HUDEP-2 (cell line): Measurements from ENCODE around the gene MAPK8IP2.

Source experiments
- DNase-seq, 76 experiments: peaks; one replicate each; lab custom pipeline; 2025; ENCODE audit not compliant: unreplicated experiment in 76 of 76; lab: John Stamatoyannopoulos, UW

MAPK8IP2 gene

GRCh38 chr22:50574383-50574755 lies 26.2 kb upstream of the MAPK8IP2 start:
- no peak for DNase-seq

- no peak for DNase-seq
These were observed 25.1 kb upstream of the MAPK8IP2 start for GRCh38 chr22:50575426-50575941.

GRCh38 chr22:50576070-50576469 lies 24.5 kb upstream of the MAPK8IP2 start:
- peak in 17 of 76 experiments; percentile 2 to 44 (median 10) for DNase-seq

- no peak for DNase-seq
These were observed 23.5 kb upstream of the MAPK8IP2 start for GRCh38 chr22:50576806-50577696.

GRCh38 chr22:50577697-50577986 lies 23.0 kb upstream of the MAPK8IP2 start:
- DNase-seq, result no peak

GRCh38 chr22:50577987-50578775 lies 22.4 kb upstream of the MAPK8IP2 start, which contains the start of gene CPT1B:
CPT1B (minus strand) TSS chr22:50578427; CDS start chr22:50577915, 512 bp downstream.
- DNase-seq, result no peak

- no peak for DNase-seq
These were observed 21.8 kb upstream of the MAPK8IP2 start for GRCh38 chr22:50578776-50579310.

GRCh38 chr22:50579752-50580151 lies 20.8 kb upstream of the MAPK8IP2 start:
- no peak for DNase-seq

- DNase-seq, result no peak
These were observed 19.3 kb upstream of the MAPK8IP2 start for GRCh38 chr22:50581031-50581949.

- peak in 2 of 76 experiments; percentile 15 to 45 for DNase-seq
These were observed 18.6 kb upstream of the MAPK8IP2 start for GRCh38 chr22:50581950-50582492.

- DNase-seq, result peak; percentile 36 to 99 (median 96)
These were observed 17.9 kb upstream of the MAPK8IP2 start, which contains the start of gene CHKB for GRCh38 chr22:50582493-50583293. CHKB (minus strand) TSS chr22:50582849; CDS start chr22:50582781, 68 bp downstream.

GRCh38 chr22:50583294-50583861 lies 17.2 kb upstream of the MAPK8IP2 start:
- peak in 1 of 76 experiments; percentile 61 for DNase-seq

GRCh38 chr22:50584106-50585096 lies 16.2 kb upstream of the MAPK8IP2 start:
- no peak for DNase-seq

GRCh38 chr22:50585238-50585637 lies 15.4 kb upstream of the MAPK8IP2 start:
- no peak for DNase-seq

GRCh38 chr22:50585781-50586180 lies 14.8 kb upstream of the MAPK8IP2 start:
- no peak for DNase-seq

GRCh38 chr22:50586416-50586815 lies 14.2 kb upstream of the MAPK8IP2 start:
- DNase-seq, result no peak

- DNase-seq, result no peak
These were observed 13.2 kb upstream of the MAPK8IP2 start for GRCh38 chr22:50587407-50587806.
